GM23338 (cell line): ENCODE measurements around the gene CD34. TPM values are rescaled to one million over a fixed set of nuclear protein-coding genes. Genes with fewer than 3 reads are reported as not detected.
A peak's percentile ranks its signal among the peaks of the same experiment; 100 is the strongest.

ENCODE experiments used
- ATAC-seq: fragments of 200-7000 bp; cut with Tn5 transposase; 3 replicates; pipeline ENCODE4 v1.9.1; 2020
- DNase-seq: peaks from one replicate; pipeline ENCODE4 v3.0.0-alpha.2; 2015; ENCODE audit warnings: low spot score
- H2AFZ ChIP-seq: fragments of 200-600 bp; sonication (generic); 2 replicates; pipeline ENCODE4 v1.8.0; 2016; ENCODE audit warnings: antibody characterized with exemption, mild to moderate bottlenecking, moderate library complexity
- H3F3A ChIP-seq: fragments of 200-600 bp; sonication (generic); replicated peaks from 2 replicates; pipeline ENCODE4 v1.8.0; 2017; ENCODE audit warnings: antibody characterized with exemption, mixed run types, low read depth
- H3K27ac ChIP-seq: fragments of 200-600 bp; sonication (generic); 2 replicates; pipeline ENCODE4 v1.6.1; 2016; ENCODE audit warnings: low read depth
- H3K27me3 ChIP-seq: fragments of 200-600 bp; sonication (generic); 2 replicates; pipeline ENCODE4 v1.8.0; 2016; ENCODE audit warnings: mild to moderate bottlenecking, mixed run types, moderate library complexity; ENCODE audit not compliant: insufficient read depth
- H3K36me3 ChIP-seq: fragments of 200-600 bp; sonication (generic); 2 replicates; pipeline ENCODE4 v1.8.0; 2016; ENCODE audit warnings: mild to moderate bottlenecking; ENCODE audit not compliant: insufficient read depth
- H3K4me1 ChIP-seq: fragments of 200-600 bp; sonication (generic); 2 replicates; pipeline ENCODE4 v1.8.0; 2016; ENCODE audit warnings: mild to moderate bottlenecking, moderate library complexity; ENCODE audit not compliant: insufficient read depth
- H3K4me2 ChIP-seq: fragments of 200-600 bp; sonication (generic); 2 replicates; pipeline ENCODE4 v1.7.1; 2017; ENCODE audit warnings: mixed run types
- H3K4me3 ChIP-seq: fragments of 200-600 bp; sonication (generic); 2 replicates; pipeline ENCODE4 v1.6.1; 2016; ENCODE audit warnings: mixed run types
- H3K79me2 ChIP-seq: fragments of 200-600 bp; sonication (generic); replicated peaks from 2 replicates; pipeline ENCODE4 v1.8.0; 2017; ENCODE audit warnings: mild to moderate bottlenecking; ENCODE audit not compliant: insufficient read depth
- H3K9me2 ChIP-seq: fragments of 200-600 bp; sonication (generic); 2 replicates; pipeline ENCODE4 v1.8.0; 2017; ENCODE audit not compliant: insufficient read depth
- H4K20me1 ChIP-seq: fragments of 200-600 bp; sonication (generic); replicated peaks from 2 replicates; pipeline ENCODE4 v1.8.0; 2017; ENCODE audit warnings: mild to moderate bottlenecking; ENCODE audit not compliant: insufficient read depth
- H3K27ac Mint-ChIP-seq: 2 replicates; pipeline ENCODE4 v1.8.0; 2020; ENCODE audit warnings: inconsistent platforms, mild to moderate bottlenecking, moderate library complexity, mixed read lengths
- H3K27me3 Mint-ChIP-seq: 3 replicates; pipeline ENCODE4 v1.8.0; 2022; ENCODE audit warnings: low read depth, mild to moderate bottlenecking, moderate library complexity, mixed read lengths, inconsistent platforms; ENCODE audit not compliant: insufficient read depth, poor library complexity
- H3K36me3 Mint-ChIP-seq: 3 replicates; pipeline ENCODE4 v1.8.0; 2021; ENCODE audit warnings: low read depth, mild to moderate bottlenecking, inconsistent platforms, moderate library complexity, mixed read lengths
- H3K4me1 Mint-ChIP-seq: 3 replicates; pipeline ENCODE4 v1.8.0; 2020; ENCODE audit warnings: mild to moderate bottlenecking, inconsistent platforms, mixed read lengths
- H3K4me3 Mint-ChIP-seq: 3 replicates; pipeline ENCODE4 v1.8.0; 2021; ENCODE audit warnings: moderate library complexity, mild to moderate bottlenecking, inconsistent platforms, mixed read lengths
- H3K9me3 Mint-ChIP-seq: 3 replicates; pipeline ENCODE4 v1.8.0; 2020; ENCODE audit warnings: moderate library complexity, mild to moderate bottlenecking, inconsistent platforms, mixed read lengths
- CREB1 ChIP-seq: fragments of 250-450 bp; sonication (Bioruptor Pico); IDR thresholded peaks from 2 replicates; pipeline ENCODE4 v1.5.0; 2020; ENCODE audit warnings: low read depth, mild to moderate bottlenecking, moderate library complexity
- CTCF ChIP-seq, 2 experiments: fragments of 200-600 bp in 1 of 2; sonication (generic) in 1 of 2; conservative IDR thresholded peaks; 2 replicates each; pipeline versions ENCODE4 v1.5.1 to v1.6.1; 2016 to 2017; ENCODE audit warnings: antibody characterized with exemption in 2 of 2, low read depth in 2 of 2, mild to moderate bottlenecking in 2 of 2, moderate library complexity in 1 of 2
- ETS1 ChIP-seq: IDR thresholded peaks from 2 replicates; pipeline ENCODE4 v1.6.1; 2016; ENCODE audit warnings: antibody characterized with exemption
- EZH2 ChIP-seq: fragments of 200-600 bp; sonication (generic); IDR thresholded peaks from one replicate; pipeline ENCODE4 v1.8.0; 2017; ENCODE audit warnings: antibody characterized with exemption, mild to moderate bottlenecking, low read depth; ENCODE audit not compliant: unreplicated experiment
- EZH2phosphoT487 ChIP-seq: fragments of 200-600 bp; sonication (generic); IDR thresholded peaks from one replicate; pipeline ENCODE4 v1.8.1; 2018; ENCODE audit warnings: antibody characterized with exemption; ENCODE audit not compliant: unreplicated experiment
- JUNB ChIP-seq: IDR thresholded peaks from one replicate; pipeline ENCODE4 v1.6.1; 2016; ENCODE audit warnings: antibody characterized with exemption; ENCODE audit not compliant: unreplicated experiment
- NANOG ChIP-seq: IDR thresholded peaks from 2 replicates; pipeline ENCODE4 v1.6.1; 2016; ENCODE audit warnings: antibody characterized with exemption, borderline replicate concordance
- POLR2AphosphoS5 ChIP-seq: IDR thresholded peaks from 2 replicates; pipeline ENCODE4 v1.6.1; 2016; ENCODE audit warnings: antibody characterized with exemption, low read depth
- STAT1 ChIP-seq: IDR thresholded peaks from one replicate; pipeline ENCODE4 v1.6.1; 2016; ENCODE audit warnings: antibody characterized with exemption; ENCODE audit not compliant: unreplicated experiment
- ZNF114 ChIP-seq: fragments of 250-450 bp; sonication (Bioruptor Pico); IDR thresholded peaks from 2 replicates; pipeline ENCODE4 v1.5.0; 2020; ENCODE audit warnings: mild to moderate bottlenecking, moderate library complexity
- ZNF331 ChIP-seq: fragments of 250-450 bp; sonication (Bioruptor Pico); IDR thresholded peaks from 2 replicates; pipeline ENCODE4 v1.5.0; 2020; ENCODE audit warnings: low read depth, mild to moderate bottlenecking, moderate library complexity
- polyA plus RNA-seq: library from polyadenylated mRNA; unstranded; fragments of >200 nt; fragmentation: Nextera tagmentation; extraction: Ambion mirVana; gene quantifications from 2 replicates; pipeline ENCODE4 v1.2.1, GENCODE V29; 2016
- total RNA-seq: library from RNA; depleted of rRNA; stranded (reverse); fragments of >200 nt; shearing (Covaris generic); gene quantifications from 2 replicates; pipeline ENCODE4 v1.2.3, GENCODE V29; 2014
- TF ChIP-seq, protein P1 (sequence below): IDR thresholded peaks from one replicate; pipeline ENCODE4 v1.6.1; 2018; ENCODE audit warnings: antibody characterized with exemption; ENCODE audit not compliant: unreplicated experiment
- TF ChIP-seq, protein P2 (sequence below): fragments of 250-450 bp; sonication (Bioruptor Pico); IDR thresholded peaks from 2 replicates; pipeline ENCODE4 v1.5.0; 2020; ENCODE audit warnings: mild to moderate bottlenecking, moderate library complexity

The CD34 gene
- total and polyA plus RNA-seq, 2 experiments from 2014 or later: 0.07 to 0.18 TPM

- Histone ChIP-seq H3K79me2 (no peaks in the 10 kb centered on the region), H3K4me1 (peaks cover 7% of the 10 kb centered on the region), H3K27ac (no peak overlapping the region), H3K36me3 (no peaks in the 10 kb centered on the region), H3K27me3 (peaks cover 23% of the 10 kb centered on the region), H4K20me1 (no peaks in the 10 kb centered on the region), H2AFZ (peak overlapping the region; percentile 90), H3K4me3 (no peak overlapping the region), H3K4me2 (no peak overlapping the region), H3K9me2 (no peaks in the 10 kb centered on the region), H3F3A (no peaks in the 10 kb centered on the region)
- TF ChIP-seq, protein P1, sequence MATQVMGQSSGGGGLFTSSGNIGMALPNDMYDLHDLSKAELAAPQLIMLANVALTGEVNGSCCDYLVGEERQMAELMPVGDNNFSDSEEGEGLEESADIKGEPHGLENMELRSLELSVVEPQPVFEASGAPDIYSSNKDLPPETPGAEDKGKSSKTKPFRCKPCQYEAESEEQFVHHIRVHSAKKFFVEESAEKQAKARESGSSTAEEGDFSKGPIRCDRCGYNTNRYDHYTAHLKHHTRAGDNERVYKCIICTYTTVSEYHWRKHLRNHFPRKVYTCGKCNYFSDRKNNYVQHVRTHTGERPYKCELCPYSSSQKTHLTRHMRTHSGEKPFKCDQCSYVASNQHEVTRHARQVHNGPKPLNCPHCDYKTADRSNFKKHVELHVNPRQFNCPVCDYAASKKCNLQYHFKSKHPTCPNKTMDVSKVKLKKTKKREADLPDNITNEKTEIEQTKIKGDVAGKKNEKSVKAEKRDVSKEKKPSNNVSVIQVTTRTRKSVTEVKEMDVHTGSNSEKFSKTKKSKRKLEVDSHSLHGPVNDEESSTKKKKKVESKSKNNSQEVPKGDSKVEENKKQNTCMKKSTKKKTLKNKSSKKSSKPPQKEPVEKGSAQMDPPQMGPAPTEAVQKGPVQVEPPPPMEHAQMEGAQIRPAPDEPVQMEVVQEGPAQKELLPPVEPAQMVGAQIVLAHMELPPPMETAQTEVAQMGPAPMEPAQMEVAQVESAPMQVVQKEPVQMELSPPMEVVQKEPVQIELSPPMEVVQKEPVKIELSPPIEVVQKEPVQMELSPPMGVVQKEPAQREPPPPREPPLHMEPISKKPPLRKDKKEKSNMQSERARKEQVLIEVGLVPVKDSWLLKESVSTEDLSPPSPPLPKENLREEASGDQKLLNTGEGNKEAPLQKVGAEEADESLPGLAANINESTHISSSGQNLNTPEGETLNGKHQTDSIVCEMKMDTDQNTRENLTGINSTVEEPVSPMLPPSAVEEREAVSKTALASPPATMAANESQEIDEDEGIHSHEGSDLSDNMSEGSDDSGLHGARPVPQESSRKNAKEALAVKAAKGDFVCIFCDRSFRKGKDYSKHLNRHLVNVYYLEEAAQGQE: no peak
- TF ChIP-seq CTCF (conservative IDR thresholded peaks at IDR 0.05; ENCODE audit: low read depth in 2 of 2): no peak
- no peak for TF ChIP-seq ETS1
- no peak for TF ChIP-seq EZH2
- no peak for TF ChIP-seq ZNF114 (CRISPR knock-in tag)
- TF ChIP-seq JUNB: no peak
- no peak for TF ChIP-seq CREB1 (CRISPR knock-in tag)
- TF ChIP-seq EZH2phosphoT487: no peak
- TF ChIP-seq, protein P2, sequence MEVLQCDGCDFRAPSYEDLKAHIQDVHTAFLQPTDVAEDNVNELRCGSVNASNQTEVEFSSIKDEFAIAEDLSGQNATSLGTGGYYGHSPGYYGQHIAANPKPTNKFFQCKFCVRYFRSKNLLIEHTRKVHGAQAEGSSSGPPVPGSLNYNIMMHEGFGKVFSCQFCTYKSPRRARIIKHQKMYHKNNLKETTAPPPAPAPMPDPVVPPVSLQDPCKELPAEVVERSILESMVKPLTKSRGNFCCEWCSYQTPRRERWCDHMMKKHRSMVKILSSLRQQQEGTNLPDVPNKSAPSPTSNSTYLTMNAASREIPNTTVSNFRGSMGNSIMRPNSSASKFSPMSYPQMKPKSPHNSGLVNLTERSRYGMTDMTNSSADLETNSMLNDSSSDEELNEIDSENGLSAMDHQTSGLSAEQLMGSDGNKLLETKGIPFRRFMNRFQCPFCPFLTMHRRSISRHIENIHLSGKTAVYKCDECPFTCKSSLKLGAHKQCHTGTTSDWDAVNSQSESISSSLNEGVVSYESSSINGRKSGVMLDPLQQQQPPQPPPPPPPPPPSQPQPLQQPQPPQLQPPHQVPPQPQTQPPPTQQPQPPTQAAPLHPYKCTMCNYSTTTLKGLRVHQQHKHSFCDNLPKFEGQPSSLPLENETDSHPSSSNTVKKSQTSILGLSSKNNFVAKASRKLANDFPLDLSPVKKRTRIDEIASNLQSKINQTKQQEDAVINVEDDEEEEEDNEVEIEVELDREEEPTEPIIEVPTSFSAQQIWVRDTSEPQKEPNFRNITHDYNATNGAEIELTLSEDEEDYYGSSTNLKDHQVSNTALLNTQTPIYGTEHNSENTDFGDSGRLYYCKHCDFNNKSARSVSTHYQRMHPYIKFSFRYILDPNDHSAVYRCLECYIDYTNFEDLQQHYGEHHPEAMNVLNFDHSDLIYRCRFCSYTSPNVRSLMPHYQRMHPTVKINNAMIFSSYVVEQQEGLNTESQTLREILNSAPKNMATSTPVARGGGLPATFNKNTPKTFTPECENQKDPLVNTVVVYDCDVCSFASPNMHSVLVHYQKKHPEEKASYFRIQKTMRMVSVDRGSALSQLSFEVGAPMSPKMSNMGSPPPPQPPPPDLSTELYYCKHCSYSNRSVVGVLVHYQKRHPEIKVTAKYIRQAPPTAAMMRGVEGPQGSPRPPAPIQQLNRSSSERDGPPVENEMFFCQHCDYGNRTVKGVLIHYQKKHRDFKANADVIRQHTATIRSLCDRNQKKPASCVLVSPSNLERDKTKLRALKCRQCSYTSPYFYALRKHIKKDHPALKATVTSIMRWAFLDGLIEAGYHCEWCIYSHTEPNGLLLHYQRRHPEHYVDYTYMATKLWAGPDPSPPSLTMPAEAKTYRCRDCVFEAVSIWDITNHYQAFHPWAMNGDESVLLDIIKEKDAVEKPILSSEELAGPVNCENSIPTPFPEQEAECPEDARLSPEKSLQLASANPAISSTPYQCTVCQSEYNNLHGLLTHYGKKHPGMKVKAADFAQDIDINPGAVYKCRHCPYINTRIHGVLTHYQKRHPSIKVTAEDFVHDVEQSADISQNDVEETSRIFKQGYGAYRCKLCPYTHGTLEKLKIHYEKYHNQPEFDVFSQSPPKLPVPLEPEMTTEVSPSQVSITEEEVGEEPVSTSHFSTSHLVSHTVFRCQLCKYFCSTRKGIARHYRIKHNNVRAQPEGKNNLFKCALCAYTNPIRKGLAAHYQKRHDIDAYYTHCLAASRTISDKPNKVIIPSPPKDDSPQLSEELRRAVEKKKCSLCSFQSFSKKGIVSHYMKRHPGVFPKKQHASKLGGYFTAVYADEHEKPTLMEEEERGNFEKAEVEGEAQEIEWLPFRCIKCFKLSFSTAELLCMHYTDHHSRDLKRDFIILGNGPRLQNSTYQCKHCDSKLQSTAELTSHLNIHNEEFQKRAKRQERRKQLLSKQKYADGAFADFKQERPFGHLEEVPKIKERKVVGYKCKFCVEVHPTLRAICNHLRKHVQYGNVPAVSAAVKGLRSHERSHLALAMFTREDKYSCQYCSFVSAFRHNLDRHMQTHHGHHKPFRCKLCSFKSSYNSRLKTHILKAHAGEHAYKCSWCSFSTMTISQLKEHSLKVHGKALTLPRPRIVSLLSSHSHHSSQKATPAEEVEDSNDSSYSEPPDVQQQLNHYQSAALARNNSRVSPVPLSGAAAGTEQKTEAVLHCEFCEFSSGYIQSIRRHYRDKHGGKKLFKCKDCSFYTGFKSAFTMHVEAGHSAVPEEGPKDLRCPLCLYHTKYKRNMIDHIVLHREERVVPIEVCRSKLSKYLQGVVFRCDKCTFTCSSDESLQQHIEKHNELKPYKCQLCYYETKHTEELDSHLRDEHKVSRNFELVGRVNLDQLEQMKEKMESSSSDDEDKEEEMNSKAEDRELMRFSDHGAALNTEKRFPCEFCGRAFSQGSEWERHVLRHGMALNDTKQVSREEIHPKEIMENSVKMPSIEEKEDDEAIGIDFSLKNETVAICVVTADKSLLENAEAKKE (CRISPR knock-in tag): no peak
- no peak for TF ChIP-seq NANOG
- no peak for TF ChIP-seq ZNF331
- no peak for TF ChIP-seq POLR2AphosphoS5
- no peak for TF ChIP-seq STAT1
- no peak overlapping the region for H3K4me3 Mint-ChIP-seq
- no peak for DNase-seq
- H3K27ac Mint-ChIP-seq: no peak overlapping the region
- H3K27me3 Mint-ChIP-seq: peaks cover 13% of the 10 kb centered on the region
- H3K36me3 Mint-ChIP-seq: no peaks in the 10 kb centered on the region
- H3K4me1 Mint-ChIP-seq: peaks cover 19% of the 10 kb centered on the region; the same call in 2 of the 3 replicates
- ATAC-seq: no peak
- no peaks in the 10 kb centered on the region for H3K9me3 Mint-ChIP-seq
Measured at GRCh38 chr1:207873055-207873890, 37.7 kb downstream of the CD34 start.
